Right atrium auricular region (tissue), 2 donors: Measurements from ENCODE around the gene PRKAG2. TPM values are rescaled to one million over a fixed set of nuclear protein-coding genes. Genes with fewer than 3 reads are reported as not detected.

Experiments
- DNase-seq: peaks from one replicate; pipeline ENCODE4 v3.0.0-alpha.2; 2019; ENCODE audit warnings: low spot score
- H3K27ac ChIP-seq, 2 donors: fragments of 200-600 bp; sonication (generic); 1 replicate in 1 of 2; 2 replicates in 1 of 2; pipeline ENCODE4 v1.5.1; 2016 to 2019
- H3K27me3 ChIP-seq, 2 donors: fragments of 200-600 bp; sonication (generic); one replicate each; pipeline versions ENCODE4 v1.5.1 to v1.6.0; 2017 to 2019
- H3K36me3 ChIP-seq: fragments of 200-600 bp; sonication (generic); one replicate; pipeline ENCODE4 v1.5.1; 2016
- H3K4me1 ChIP-seq, 2 donors: fragments of 200-600 bp; sonication (generic); one replicate each; pipeline versions ENCODE4 v1.5.1 to v1.6.0; 2017 to 2019
- H3K4me3 ChIP-seq, 2 donors: fragments of 200-600 bp; sonication (generic); 1 replicate in 1 of 2; 2 replicates in 1 of 2; pipeline ENCODE4 v1.5.1; 2017 to 2019; ENCODE audit warnings: mild to moderate bottlenecking in 1 of 2, moderate library complexity in 1 of 2
- H3K9me3 ChIP-seq, 2 donors: fragments of 200-600 bp; sonication (generic); one replicate each; pipeline ENCODE4 v1.5.1; 2019
- CTCF ChIP-seq, 2 donors: fragments of 200-600 bp; sonication (generic); IDR thresholded peaks; one replicate each; pipeline ENCODE4 v1.5.1; 2019; ENCODE audit warnings: antibody characterized with exemption in 2 of 2
- total RNA-seq, 2 donors: library from RNA; depleted of rRNA; stranded (reverse); fragments of >200 nt; gene quantifications; one replicate each; pipeline ENCODE4 v1.1.0, GENCODE V29; 2016

Gene PRKAG2
- total RNA-seq, 2 donors from 2014 or later: 133 to 177 TPM

GRCh38 chr7:151648429-151648828, 228.5 kb downstream of the PRKAG2 start:
- Histone ChIP-seq H3K4me3 (no peak overlapping the region), H3K36me3 (peaks cover 13% of the 10 kb centered on the region), H3K27me3 (no peaks in the 10 kb centered on the region), H3K9me3 (peaks cover 0 to 7% of the 10 kb centered on the region in 2 donors), H3K27ac (no peak overlapping the region), H3K4me1 (peaks cover 0 to 17% of the 10 kb centered on the region in 2 donors)
- no peak for TF ChIP-seq CTCF (IDR thresholded peaks at IDR 0.05)
- no peak for DNase-seq

GRCh38 chr7:151647874-151648273, 229.0 kb downstream of the PRKAG2 start:
- Histone ChIP-seq H3K9me3 (peaks cover 0 to 7% of the 10 kb centered on the region in 2 donors), H3K27ac (no peak overlapping the region), H3K4me1 (peaks cover 0 to 17% of the 10 kb centered on the region in 2 donors), H3K36me3 (peaks cover 13% of the 10 kb centered on the region), H3K4me3 (no peak overlapping the region), H3K27me3 (no peaks in the 10 kb centered on the region)
- DNase-seq: no peak
- TF ChIP-seq CTCF (IDR thresholded peaks at IDR 0.05): no peak

GRCh38 chr7:151647006-151647405, 229.9 kb downstream of the PRKAG2 start:
- Histone ChIP-seq H3K36me3 (peaks cover 13% of the 10 kb centered on the region), H3K9me3 (peaks cover 0 to 7% of the 10 kb centered on the region in 2 donors), H3K27ac (no peak overlapping the region), H3K27me3 (no peaks in the 10 kb centered on the region), H3K4me1 (peaks cover 0 to 10% of the 10 kb centered on the region in 2 donors), H3K4me3 (no peak overlapping the region)
- no peak for TF ChIP-seq CTCF (IDR thresholded peaks at IDR 0.05)
- no peak for DNase-seq

- H3K4me3 ChIP-seq: no peak overlapping the region
- H3K27me3 ChIP-seq: no peaks in the 10 kb centered on the region
- peaks cover 13% of the 10 kb centered on the region for H3K36me3 ChIP-seq
- TF ChIP-seq CTCF (IDR thresholded peaks at IDR 0.05): no peak
- DNase-seq: no peak
- H3K4me1 ChIP-seq: peaks cover 0 to 2% of the 10 kb centered on the region in 2 donors
- H3K9me3 ChIP-seq: peaks cover 0 to 7% of the 10 kb centered on the region in 2 donors
- no peak overlapping the region for H3K27ac ChIP-seq
Measured at GRCh38 chr7:151645311-151645710, 231.6 kb downstream of the PRKAG2 start.

GRCh38 chr7:151644554-151644953, 232.4 kb downstream of the PRKAG2 start:
- H3K36me3 ChIP-seq: peaks cover 13% of the 10 kb centered on the region
- no peak for TF ChIP-seq CTCF (IDR thresholded peaks at IDR 0.05)
- peaks cover 0 to 8% of the 10 kb centered on the region in 2 donors for H3K4me1 ChIP-seq

GRCh38 chr7:151642746-151643145, 234.2 kb downstream of the PRKAG2 start:
- Histone ChIP-seq H3K36me3 (peaks cover 13% of the 10 kb centered on the region), H3K27ac (no peak overlapping the region), H3K4me1 (peaks cover 0 to 14% of the 10 kb centered on the region in 2 donors), H3K27me3 (no peaks in the 10 kb centered on the region), H3K4me3 (no peak overlapping the region), H3K9me3 (peaks cover 0 to 7% of the 10 kb centered on the region in 2 donors)
- no peak for DNase-seq
- no peak for TF ChIP-seq CTCF (IDR thresholded peaks at IDR 0.05)

More at GRCh38 chr7:151644554-151644953, 232.4 kb downstream of the PRKAG2 start:
- Histone ChIP-seq H3K9me3 (peaks cover 0 to 7% of the 10 kb centered on the region in 2 donors), H3K27ac (no peak overlapping the region), H3K4me3 (no peak overlapping the region), H3K27me3 (no peaks in the 10 kb centered on the region)
- no peak for DNase-seq
